K562 (cell line): ENCODE measurements around the gene HPD. TPM values are rescaled to one million over a fixed set of nuclear protein-coding genes. Genes with fewer than 3 reads are reported as not detected.

Experiments used
- JUND ChIP-seq, 2 experiments: IDR thresholded peaks; 2 replicates in 1 of 2; 3 replicates in 1 of 2; pipeline ENCODE4 v1.6.1; 2011; ENCODE audit warnings: borderline replicate concordance in 2 of 2, low read depth in 2 of 2, low read length in 2 of 2, improper control_type of control experiment in 1 of 2, missing biosample characterization in 1 of 2, missing genetic modification characterization in 1 of 2, missing genetic modification reagents in 1 of 2
- L3MBTL2 ChIP-seq: fragments of 450-650 bp; IDR thresholded peaks from 2 replicates; pipeline ENCODE4 v1.6.1; 2016; ENCODE audit warnings: mild to moderate bottlenecking, moderate library complexity
- NCOA1 ChIP-seq: fragments of 450-650 bp; IDR thresholded peaks from 2 replicates; pipeline ENCODE4 v1.6.1; 2016; ENCODE audit warnings: low read depth
- SMARCA4 ChIP-seq: fragments of 450-650 bp; IDR thresholded peaks from 2 replicates; pipeline ENCODE4 v1.6.1; 2016
- ZNF133 ChIP-seq: fragments of 250-450 bp; sonication (Bioruptor Pico); IDR thresholded peaks from 2 replicates; pipeline ENCODE4 v1.4.0; 2020; ENCODE audit warnings: mild to moderate bottlenecking
- ZNF408 ChIP-seq: fragments of 250-450 bp; sonication (Bioruptor Pico); IDR thresholded peaks from 2 replicates; pipeline ENCODE4 v1.4.0; 2020; ENCODE audit warnings: low read depth, mild to moderate bottlenecking, moderate library complexity
- ZNF696 ChIP-seq: fragments of 250-450 bp; sonication (Bioruptor Pico); conservative IDR thresholded peaks from 2 replicates; pipeline ENCODE4 v1.4.0; 2020; ENCODE audit warnings: mild to moderate bottlenecking, moderate library complexity
- polyA plus RNA-seq, 8 experiments: library from polyadenylated mRNA; depleted of rRNA in 4 of 8; stranded (reverse) in 5 of 8; unstranded in 3 of 8; fragments of >200 nt; fragmentation: Nextera tagmentation in 2 of 8; fragmentation: Illumina TruSeq in 1 of 8; extraction: Ambion mirVana in 2 of 8; extraction: Trizol in 1 of 8; gene quantifications; 2 replicates each; pipeline versions ENCODE4 v1.2.1 to v1.2.3, GENCODE V29; 2011 to 2014; ENCODE audit warnings: inconsistent platforms in 1 of 8, missing spikeins in 1 of 8
- total RNA-seq, 7 experiments: library from RNA; depleted of rRNA in 6 of 7; stranded (reverse); fragments of >200 nt in 6 of 7; fragmentation: Illumina TruSeq in 2 of 7; extraction: Trizol in 2 of 7; gene quantifications; 2 replicates each; pipeline versions ENCODE4 v1.2.1 to v1.2.3, GENCODE V29; 2011 to 2021; ENCODE audit warnings: low replicate concordance in 1 of 7
- TF ChIP-seq, protein P1 (sequence below): fragments of 250-450 bp; sonication (Bioruptor Pico); IDR thresholded peaks from 2 replicates; pipeline ENCODE4 v1.8.0; 2022; ENCODE audit warnings: moderate library complexity, mild to moderate bottlenecking, inconsistent platforms
- TF ChIP-seq, protein P2 (sequence below), 2 experiments: fragments of 450-650 bp in 1 of 2; sonication (generic) in 1 of 2; formaldehyde crosslinking in 1 of 2; IDR thresholded peaks; 2 replicates each; pipeline versions ENCODE4 v1.7.1 to v1.9.0; 2016 to 2022; ENCODE audit warnings: inconsistent platforms in 1 of 2, mild to moderate bottlenecking in 1 of 2, missing genetic modification reagents in 1 of 2
- TF ChIP-seq, protein P3 (sequence below), 2 experiments: fragments of 450-650 bp in 1 of 2; IDR thresholded peaks; 2 replicates each; pipeline ENCODE4 v1.6.1; 2011 to 2017; ENCODE audit warnings: low read depth in 2 of 2, antibody characterized with exemption in 1 of 2, borderline replicate concordance in 1 of 2, low read length in 1 of 2, mild to moderate bottlenecking in 1 of 2, mixed read lengths in 1 of 2; ENCODE audit not compliant: control insufficient read depth in 1 of 2
- TF ChIP-seq, protein P4 (sequence below), 2 experiments: fragments of 450-650 bp; IDR thresholded peaks; 2 replicates each; pipeline ENCODE4 v1.6.1; 2016

Gene HPD
- total and polyA plus RNA-seq, 9 of the 15 experiments (the other 6 are each of a cell fraction or from before 2014, with no cell fraction given): 0.06 to 0.29 (median 0.07) TPM; not detected in 4

DNA sequence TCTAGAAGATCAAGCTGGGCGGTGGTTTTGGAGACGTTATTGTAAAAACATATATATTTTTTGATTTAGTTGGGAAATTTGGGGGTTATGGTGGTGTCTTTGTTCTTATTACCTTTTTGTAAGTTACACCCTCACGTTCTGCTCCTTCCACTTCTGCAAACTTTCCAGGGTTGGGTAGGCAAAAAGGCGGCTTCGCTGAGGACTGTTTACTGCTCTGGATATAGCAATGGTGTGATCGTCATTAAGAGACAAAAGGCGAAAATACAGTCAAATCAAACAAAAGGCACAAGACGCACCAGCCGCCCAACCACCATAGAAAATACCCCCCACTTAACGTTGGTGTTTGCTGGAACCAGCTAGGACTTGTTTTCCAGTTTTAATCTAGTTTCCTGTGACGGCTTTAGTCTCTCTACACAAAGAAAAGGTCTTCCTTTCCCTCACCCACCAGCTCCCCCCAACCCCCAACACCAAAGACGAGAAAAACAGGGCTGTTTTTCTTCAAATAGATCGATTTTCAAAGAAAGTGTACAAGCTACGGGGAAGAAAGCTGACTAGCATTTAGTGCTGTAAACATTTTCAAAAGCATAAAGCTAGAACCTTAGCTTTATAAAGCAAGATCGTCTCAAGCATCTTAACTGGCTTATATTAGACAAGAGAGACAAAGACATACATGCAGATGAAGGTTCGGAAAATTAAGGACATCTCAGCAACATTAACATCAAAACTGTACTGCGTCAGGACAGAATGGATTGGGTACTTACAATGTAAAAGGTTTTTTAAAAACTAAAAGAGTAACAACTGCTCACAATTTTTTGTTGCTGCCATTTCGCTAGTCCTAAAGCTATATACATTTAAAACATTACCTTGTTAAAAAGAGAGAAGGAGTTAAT lies 56.8 kb downstream of the HPD start (continued):
- TF ChIP-seq, protein P1, sequence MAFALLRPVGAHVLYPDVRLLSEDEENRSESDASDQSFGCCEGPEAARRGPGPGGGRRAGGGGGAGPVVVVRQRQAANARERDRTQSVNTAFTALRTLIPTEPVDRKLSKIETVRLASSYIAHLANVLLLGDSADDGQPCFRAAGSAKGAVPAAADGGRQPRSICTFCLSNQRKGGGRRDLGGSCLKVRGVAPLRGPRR (CRISPR knock-in tag): no peak
- TF ChIP-seq JUND (IDR thresholded peaks at IDR 0.05; ENCODE audit: borderline replicate concordance, low read depth, low read length) (no peak), JUND (tag; IDR thresholded peaks at IDR 0.05; ENCODE audit: borderline replicate concordance, low read depth, low read length) (0 out of 3 replicates have a peak, but pooled peaks have one; percentile 16), NCOA1 (no peak), ZNF696 (CRISPR knock-in tag) (no peak), L3MBTL2 (no peak), SMARCA4 (no peak), ZNF408 (CRISPR knock-in tag) (no peak), ZNF133 (no peak)
- TF ChIP-seq, protein P2, sequence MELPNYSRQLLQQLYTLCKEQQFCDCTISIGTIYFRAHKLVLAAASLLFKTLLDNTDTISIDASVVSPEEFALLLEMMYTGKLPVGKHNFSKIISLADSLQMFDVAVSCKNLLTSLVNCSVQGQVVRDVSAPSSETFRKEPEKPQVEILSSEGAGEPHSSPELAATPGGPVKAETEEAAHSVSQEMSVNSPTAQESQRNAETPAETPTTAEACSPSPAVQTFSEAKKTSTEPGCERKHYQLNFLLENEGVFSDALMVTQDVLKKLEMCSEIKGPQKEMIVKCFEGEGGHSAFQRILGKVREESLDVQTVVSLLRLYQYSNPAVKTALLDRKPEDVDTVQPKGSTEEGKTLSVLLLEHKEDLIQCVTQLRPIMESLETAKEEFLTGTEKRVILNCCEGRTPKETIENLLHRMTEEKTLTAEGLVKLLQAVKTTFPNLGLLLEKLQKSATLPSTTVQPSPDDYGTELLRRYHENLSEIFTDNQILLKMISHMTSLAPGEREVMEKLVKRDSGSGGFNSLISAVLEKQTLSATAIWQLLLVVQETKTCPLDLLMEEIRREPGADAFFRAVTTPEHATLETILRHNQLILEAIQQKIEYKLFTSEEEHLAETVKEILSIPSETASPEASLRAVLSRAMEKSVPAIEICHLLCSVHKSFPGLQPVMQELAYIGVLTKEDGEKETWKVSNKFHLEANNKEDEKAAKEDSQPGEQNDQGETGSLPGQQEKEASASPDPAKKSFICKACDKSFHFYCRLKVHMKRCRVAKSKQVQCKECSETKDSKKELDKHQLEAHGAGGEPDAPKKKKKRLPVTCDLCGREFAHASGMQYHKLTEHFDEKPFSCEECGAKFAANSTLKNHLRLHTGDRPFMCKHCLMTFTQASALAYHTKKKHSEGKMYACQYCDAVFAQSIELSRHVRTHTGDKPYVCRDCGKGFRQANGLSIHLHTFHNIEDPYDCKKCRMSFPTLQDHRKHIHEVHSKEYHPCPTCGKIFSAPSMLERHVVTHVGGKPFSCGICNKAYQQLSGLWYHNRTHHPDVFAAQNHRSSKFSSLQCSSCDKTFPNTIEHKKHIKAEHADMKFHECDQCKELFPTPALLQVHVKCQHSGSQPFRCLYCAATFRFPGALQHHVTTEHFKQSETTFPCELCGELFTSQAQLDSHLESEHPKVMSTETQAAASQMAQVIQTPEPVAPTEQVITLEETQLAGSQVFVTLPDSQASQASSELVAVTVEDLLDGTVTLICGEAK (IDR thresholded peaks at IDR 0.05): no peak
- TF ChIP-seq, protein P2 (CRISPR knock-in tag; IDR thresholded peaks at IDR 0.05): no peak
- TF ChIP-seq, protein P3, sequence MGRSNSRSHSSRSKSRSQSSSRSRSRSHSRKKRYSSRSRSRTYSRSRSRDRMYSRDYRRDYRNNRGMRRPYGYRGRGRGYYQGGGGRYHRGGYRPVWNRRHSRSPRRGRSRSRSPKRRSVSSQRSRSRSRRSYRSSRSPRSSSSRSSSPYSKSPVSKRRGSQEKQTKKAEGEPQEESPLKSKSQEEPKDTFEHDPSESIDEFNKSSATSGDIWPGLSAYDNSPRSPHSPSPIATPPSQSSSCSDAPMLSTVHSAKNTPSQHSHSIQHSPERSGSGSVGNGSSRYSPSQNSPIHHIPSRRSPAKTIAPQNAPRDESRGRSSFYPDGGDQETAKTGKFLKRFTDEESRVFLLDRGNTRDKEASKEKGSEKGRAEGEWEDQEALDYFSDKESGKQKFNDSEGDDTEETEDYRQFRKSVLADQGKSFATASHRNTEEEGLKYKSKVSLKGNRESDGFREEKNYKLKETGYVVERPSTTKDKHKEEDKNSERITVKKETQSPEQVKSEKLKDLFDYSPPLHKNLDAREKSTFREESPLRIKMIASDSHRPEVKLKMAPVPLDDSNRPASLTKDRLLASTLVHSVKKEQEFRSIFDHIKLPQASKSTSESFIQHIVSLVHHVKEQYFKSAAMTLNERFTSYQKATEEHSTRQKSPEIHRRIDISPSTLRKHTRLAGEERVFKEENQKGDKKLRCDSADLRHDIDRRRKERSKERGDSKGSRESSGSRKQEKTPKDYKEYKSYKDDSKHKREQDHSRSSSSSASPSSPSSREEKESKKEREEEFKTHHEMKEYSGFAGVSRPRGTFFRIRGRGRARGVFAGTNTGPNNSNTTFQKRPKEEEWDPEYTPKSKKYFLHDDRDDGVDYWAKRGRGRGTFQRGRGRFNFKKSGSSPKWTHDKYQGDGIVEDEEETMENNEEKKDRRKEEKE (IDR thresholded peaks at IDR 0.05; ENCODE audit: borderline replicate concordance in 1 of 2, control insufficient read depth in 1 of 2, low read depth in 2 of 2, low read length in 1 of 2): no peak
- TF ChIP-seq, protein P4, sequence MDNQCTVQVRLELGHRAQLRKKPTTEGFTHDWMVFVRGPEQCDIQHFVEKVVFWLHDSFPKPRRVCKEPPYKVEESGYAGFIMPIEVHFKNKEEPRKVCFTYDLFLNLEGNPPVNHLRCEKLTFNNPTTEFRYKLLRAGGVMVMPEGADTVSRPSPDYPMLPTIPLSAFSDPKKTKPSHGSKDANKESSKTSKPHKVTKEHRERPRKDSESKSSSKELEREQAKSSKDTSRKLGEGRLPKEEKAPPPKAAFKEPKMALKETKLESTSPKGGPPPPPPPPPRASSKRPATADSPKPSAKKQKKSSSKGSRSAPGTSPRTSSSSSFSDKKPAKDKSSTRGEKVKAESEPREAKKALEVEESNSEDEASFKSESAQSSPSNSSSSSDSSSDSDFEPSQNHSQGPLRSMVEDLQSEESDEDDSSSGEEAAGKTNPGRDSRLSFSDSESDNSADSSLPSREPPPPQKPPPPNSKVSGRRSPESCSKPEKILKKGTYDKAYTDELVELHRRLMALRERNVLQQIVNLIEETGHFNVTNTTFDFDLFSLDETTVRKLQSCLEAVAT (IDR thresholded peaks at IDR 0.05): peak; percentile 41 to 88; a peak in 3 of 4 replicates
